PC-3 (cell line): Measurements from ENCODE around the gene MBOAT7. TPM values are rescaled to one million over a fixed set of nuclear protein-coding genes. Genes with fewer than 3 reads are reported as not detected.

Experiments used
- total RNA-seq: library from RNA; depleted of rRNA; stranded (reverse); fragments of >200 nt; gene quantifications from 2 replicates; pipeline ENCODE4 v1.2.3, GENCODE V29; 2014; rRNA removed

Gene MBOAT7
- total RNA-seq, 1 experiment from 2014 or later, result 231 TPM

Other genes with a start within 250 kb of the MBOAT7 start
- 0.15 and 0.23 TPM in 2 replicates for gene CACNG8, start 226.6 kb downstream of the MBOAT7 start, total RNA-seq
- gene CACNG6, start 197.9 kb downstream of the MBOAT7 start, total RNA-seq, result 1.8 TPM in 1 of 2 replicates, not detected in the other
- not detected in 2 replicates for gene VSTM1, start 125.7 kb downstream of the MBOAT7 start, total RNA-seq
- gene TARM1, start 108.2 kb downstream of the MBOAT7 start, total RNA-seq, result not detected in 2 replicates
- gene OSCAR, start 88.8 kb downstream of the MBOAT7 start, total RNA-seq, result 0.46 TPM in 1 of 2 replicates, not detected in the other
- gene NDUFA3, start 86.7 kb downstream of the MBOAT7 start, total RNA-seq, result 91.6 and 138 TPM in 2 replicates
- gene TFPT, start 73.9 kb downstream of the MBOAT7 start, total RNA-seq, result 55.4 and 74.2 TPM in 2 replicates
- gene PRPF31, start 73.8 kb downstream of the MBOAT7 start, total RNA-seq, result 170 and 196 TPM in 2 replicates
- 41.1 and 60.2 TPM in 2 replicates for gene CNOT3, start 51.8 kb downstream of the MBOAT7 start, total RNA-seq
- gene LENG1, start 29.9 kb downstream of the MBOAT7 start, total RNA-seq, result 13.6 and 18.8 TPM in 2 replicates
- gene TMC4, start 16.4 kb downstream of the MBOAT7 start, total RNA-seq, result 11.2 and 13.4 TPM in 2 replicates
- 122 and 173 TPM in 2 replicates for gene TSEN34, start 1.7 kb upstream of the MBOAT7 start, total RNA-seq
- gene RPS9, start 11.3 kb upstream of the MBOAT7 start, total RNA-seq, result 3,477 and 3,621 TPM in 2 replicates
- not detected in 2 replicates for gene LILRB3, start 33.4 kb upstream of the MBOAT7 start, total RNA-seq
- not detected in 2 replicates for gene LILRA6, start 53.2 kb upstream of the MBOAT7 start, total RNA-seq
- not detected in 2 replicates for gene LILRB5, start 67.7 kb upstream of the MBOAT7 start, total RNA-seq
- not detected in 2 replicates for gene LILRB2, start 91.5 kb upstream of the MBOAT7 start, total RNA-seq
- not detected in 2 replicates for gene LILRA5, start 123.6 kb upstream of the MBOAT7 start, total RNA-seq
- not detected in 2 replicates for gene LILRA4, start 149.6 kb upstream of the MBOAT7 start, total RNA-seq
- not detected in 2 replicates for gene LAIR1, start 175.4 kb upstream of the MBOAT7 start, total RNA-seq
- 1.1 and 3.7 TPM in 2 replicates for gene TTYH1, start 225.9 kb upstream of the MBOAT7 start, total RNA-seq